Ectodermal cell (in vitro differentiated cells): ENCODE results near the gene FAM131A.

Experiments used
- H3K27ac ChIP-seq: 2 replicates; pipeline ENCODE4 v1.7.0; 2013; ENCODE audit warnings: mild to moderate bottlenecking, low read depth, low read length; ENCODE audit not compliant: insufficient read depth, poor library complexity, severe bottlenecking
- H3K27me3 ChIP-seq: 2 replicates; pipeline ENCODE4 v1.7.0; 2013; ENCODE audit warnings: mild to moderate bottlenecking, low read length; ENCODE audit not compliant: insufficient read depth, control insufficient read depth, poor library complexity, severe bottlenecking
- H3K36me3 ChIP-seq: one replicate; pipeline ENCODE4 v1.7.0; 2013; ENCODE audit warnings: low read length; ENCODE audit not compliant: control insufficient read depth, insufficient read depth
- H3K4me1 ChIP-seq: one replicate; pipeline ENCODE4 v1.7.0; 2013; ENCODE audit warnings: low read length; ENCODE audit not compliant: control insufficient read depth, insufficient read depth
- H3K4me3 ChIP-seq: 2 replicates; pipeline ENCODE4 v1.7.0; 2013; ENCODE audit warnings: low read depth, low read length, control low read depth; ENCODE audit not compliant: insufficient read depth
- H3K9me3 ChIP-seq: 2 replicates; pipeline ENCODE4 v1.7.0; 2013; ENCODE audit warnings: mild to moderate bottlenecking, low read length, moderate library complexity; ENCODE audit not compliant: control insufficient read depth
- WGBS, 2 experiments: methylation state at CpG; one replicate each; pipeline ENCODE4 v1.1.7; 2013; ENCODE audit warnings: missing lambda C conversion rate in 2 of 2; 5-methylcytosine and 5-hydroxymethylcytosine counted together

FAM131A gene

GRCh38 chr3:184377374-184377773 lies 40.0 kb downstream of the FAM131A start:
- Histone ChIP-seq H3K36me3 (no peaks in the 10 kb centered on the region), H3K4me1 (peaks cover 29% of the 10 kb centered on the region), H3K9me3 (no peaks in the 10 kb centered on the region), H3K27ac (no peak overlapping the region), H3K27me3 (peaks cover 28% of the 10 kb centered on the region), H3K4me3 (no peak overlapping the region)
- 76 to 81% methylated on average over 5 of the region's 5 CpGs for WGBS, 2 experiments

DNA sequence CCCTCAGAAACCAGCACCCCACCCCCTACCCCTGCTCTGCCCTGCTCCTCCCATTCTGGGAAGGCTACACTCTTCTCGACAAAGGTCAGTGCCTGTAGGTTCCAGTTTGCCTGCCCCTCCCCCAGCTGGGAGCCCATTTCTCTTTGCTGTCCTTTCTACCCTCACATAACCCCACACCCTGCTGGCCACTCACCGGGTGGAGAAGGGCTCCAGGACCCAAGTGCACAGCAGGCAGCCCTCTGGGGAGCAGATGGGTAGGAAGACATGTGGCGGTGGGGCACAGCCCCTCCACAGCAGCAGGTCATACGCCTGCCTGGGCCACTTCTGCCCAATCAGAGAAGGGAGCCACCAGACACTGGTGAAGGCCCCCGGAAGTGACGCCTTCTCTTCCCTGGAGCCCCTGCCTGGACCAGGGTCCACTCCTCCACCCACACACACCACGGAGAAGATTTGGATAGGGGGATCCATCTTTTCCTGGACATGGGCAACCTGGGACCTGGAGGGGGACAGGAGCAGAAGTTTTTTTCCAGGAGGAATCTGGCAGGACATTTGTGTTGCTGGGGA lies 40.6 kb downstream of the FAM131A start, which contains the start of gene THPO:
Gene THPO (minus strand): TSS at position 326 of the 564 bp plus-strand sequence. CDS start 1,948 bp downstream, outside the sequence.
- Histone ChIP-seq H3K9me3 (no peaks in the 10 kb centered on the region), H3K27ac (no peak within 1 kb of the TSS), H3K27me3 (peaks cover 34% of the 10 kb centered on the region), H3K4me3 (no peak within 1 kb of the TSS), H3K4me1 (peaks cover 29% of the 10 kb centered on the region), H3K36me3 (no peaks in the 10 kb centered on the region)
- 33 to 34% methylated on average over 7 of the region's 7 CpGs for WGBS, 2 experiments

DNA sequence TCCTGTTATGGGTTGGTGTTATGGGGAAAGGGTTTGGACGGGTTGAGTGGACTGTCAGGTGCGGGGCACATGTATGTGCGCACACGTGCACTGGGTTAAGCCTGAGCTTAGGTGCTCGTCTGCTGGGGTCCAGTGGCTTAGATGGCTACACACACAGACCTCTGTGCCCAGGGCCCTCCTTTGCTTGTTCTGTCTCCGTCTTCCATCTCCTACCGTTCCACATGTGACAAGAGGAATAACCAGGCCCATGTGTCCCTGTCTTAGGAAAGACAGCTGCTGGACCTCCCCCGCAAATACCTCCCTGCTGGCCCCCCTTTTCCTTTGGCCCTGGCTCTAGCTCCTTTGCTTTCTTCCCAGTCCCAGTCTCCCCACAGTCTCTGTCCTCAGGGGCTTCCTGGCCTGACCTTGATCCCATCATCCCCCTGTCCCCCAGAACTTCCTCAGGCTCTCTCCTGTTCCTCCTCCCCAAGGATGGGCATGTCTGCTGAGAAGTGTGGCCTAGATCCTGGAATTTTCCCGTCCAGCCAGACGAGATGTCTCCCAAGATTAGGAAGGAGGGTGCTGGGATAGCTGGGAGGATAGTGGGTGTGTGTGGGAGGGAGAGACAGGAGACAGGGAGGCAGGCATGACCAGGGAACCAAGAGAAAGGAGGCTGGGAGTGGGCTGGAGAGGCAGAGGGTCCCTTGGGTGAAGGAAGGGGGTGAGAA lies 41.4 kb downstream of the FAM131A start:
- Histone ChIP-seq H3K4me3 (no peak overlapping the region), H3K27me3 (peaks cover 35% of the 10 kb centered on the region), H3K4me1 (peaks cover 29% of the 10 kb centered on the region), H3K9me3 (no peaks in the 10 kb centered on the region), H3K36me3 (no peaks in the 10 kb centered on the region), H3K27ac (no peak overlapping the region)
- 80 to 83% methylated on average over 10 of the region's 10 CpGs for WGBS, 2 experiments

GRCh38 chr3:184379358-184380184 lies 42.2 kb downstream of the FAM131A start, which contains the start of gene CHRD:
Gene CHRD (plus strand): TSS chr3:184380054. CDS start chr3:184380319, 265 bp downstream.
- Histone ChIP-seq H3K4me1 (peaks cover 29% of the 10 kb centered on the region), H3K27ac (no peak within 1 kb of the TSS)

DNA sequence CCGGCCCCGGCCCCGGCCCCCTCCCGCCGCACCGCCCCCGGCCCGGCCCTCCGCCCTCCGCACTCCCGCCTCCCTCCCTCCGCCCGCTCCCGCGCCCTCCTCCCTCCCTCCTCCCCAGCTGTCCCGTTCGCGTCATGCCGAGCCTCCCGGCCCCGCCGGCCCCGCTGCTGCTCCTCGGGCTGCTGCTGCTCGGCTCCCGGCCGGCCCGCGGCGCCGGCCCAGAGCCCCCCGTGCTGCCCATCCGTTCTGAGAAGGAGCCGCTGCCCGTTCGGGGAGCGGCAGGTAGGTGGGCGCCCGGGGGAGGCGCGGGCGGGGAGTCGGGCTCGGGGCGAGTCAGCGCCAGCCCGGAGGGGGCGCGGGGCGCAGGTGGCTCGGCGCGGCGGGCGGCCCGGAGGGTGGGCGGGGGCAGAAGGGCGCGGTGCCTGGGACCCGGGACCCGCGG lies 42.8 kb downstream of the FAM131A start:
- WGBS, 2 experiments: 0% methylated on average over 56 to 57 of the region's 62 CpGs
- H3K4me3 ChIP-seq: peak overlapping the region; percentile 40
- no peaks in the 10 kb centered on the region for H3K36me3 ChIP-seq
- H3K27ac ChIP-seq: no peak overlapping the region
- H3K27me3 ChIP-seq: peaks cover 35% of the 10 kb centered on the region
- H3K9me3 ChIP-seq: no peaks in the 10 kb centered on the region
- H3K4me1 ChIP-seq: peaks cover 29% of the 10 kb centered on the region

More at GRCh38 chr3:184379358-184380184, 42.2 kb downstream of the FAM131A start, which contains the start of gene CHRD:
- Histone ChIP-seq H3K4me3 (peak within 1 kb of the TSS; percentile 40), H3K9me3 (no peaks in the 10 kb centered on the region), H3K36me3 (no peaks in the 10 kb centered on the region), H3K27me3 (peaks cover 35% of the 10 kb centered on the region)
- WGBS, 2 experiments: 4% methylated on average over 58 to 62 of the region's 71 CpGs

GRCh38 chr3:184380627-184381260 lies 43.3 kb downstream of the FAM131A start:
- Histone ChIP-seq H3K4me3 (peak overlapping the region; percentile 40), H3K9me3 (no peaks in the 10 kb centered on the region), H3K27ac (no peak overlapping the region), H3K4me1 (peaks cover 29% of the 10 kb centered on the region), H3K27me3 (peaks cover 35% of the 10 kb centered on the region), H3K36me3 (no peaks in the 10 kb centered on the region)
- WGBS, 2 experiments: 1 to 2% methylated on average over 42 of the region's 42 CpGs

- H3K9me3 ChIP-seq: no peaks in the 10 kb centered on the region
- H3K4me3 ChIP-seq: peak overlapping the region; percentile 40
- WGBS, 2 experiments: 5 to 6% methylated on average over 55 of the region's 55 CpGs
- H3K36me3 ChIP-seq: no peaks in the 10 kb centered on the region
- H3K27ac ChIP-seq: no peak overlapping the region
- peaks cover 35% of the 10 kb centered on the region for H3K27me3 ChIP-seq
- peaks cover 29% of the 10 kb centered on the region for H3K4me1 ChIP-seq
Measured at GRCh38 chr3:184381261-184382224, 44.1 kb downstream of the FAM131A start.

- WGBS, 2 experiments: 91 to 93% methylated on average over 16 of the region's 16 CpGs
- Histone ChIP-seq H3K4me1 (peaks cover 25% of the 10 kb centered on the region), H3K9me3 (no peaks in the 10 kb centered on the region), H3K27me3 (peaks cover 35% of the 10 kb centered on the region), H3K36me3 (no peaks in the 10 kb centered on the region), H3K4me3 (no peak overlapping the region), H3K27ac (no peak overlapping the region)
Measured at GRCh38 chr3:184382326-184383032, 45.1 kb downstream of the FAM131A start.
